ENCODE measurements around the gene SMCO2. TPM values are rescaled to one million over a fixed set of nuclear protein-coding genes. Genes with fewer than 3 reads are reported as not detected.

Gene SMCO2
- total RNA-seq, 1 donor from 2014 or later = not detected

- no peaks in the 10 kb centered on the region for H3K9me3 ChIP-seq
- no peaks in the 10 kb centered on the region for H3K4me1 ChIP-seq
- intact Hi-C loops (cut with DNase I) = no loop called here
- DNase-seq (ENCODE audit: extremely low spot score in 2 of 2) = no peak
- H3K27me3 ChIP-seq = no peaks in the 10 kb centered on the region
- no peak for TF ChIP-seq POLR2AphosphoS5 (IDR thresholded peaks at IDR 0.05; ENCODE audit: insufficient read depth in 1 of 2, low read depth in 1 of 2)
- no peak for TF ChIP-seq POLR2A (IDR thresholded peaks at IDR 0.05)
- TF ChIP-seq CTCF (IDR thresholded peaks at IDR 0.05) = no peak
- H3K36me3 ChIP-seq = no peaks in the 10 kb centered on the region
- H3K27ac ChIP-seq = no peak overlapping the region
- H3K4me3 ChIP-seq = no peak overlapping the region
Observed at GRCh38 chr12:27451036-27451825, 4.7 kb downstream of the SMCO2 start.

DNA sequence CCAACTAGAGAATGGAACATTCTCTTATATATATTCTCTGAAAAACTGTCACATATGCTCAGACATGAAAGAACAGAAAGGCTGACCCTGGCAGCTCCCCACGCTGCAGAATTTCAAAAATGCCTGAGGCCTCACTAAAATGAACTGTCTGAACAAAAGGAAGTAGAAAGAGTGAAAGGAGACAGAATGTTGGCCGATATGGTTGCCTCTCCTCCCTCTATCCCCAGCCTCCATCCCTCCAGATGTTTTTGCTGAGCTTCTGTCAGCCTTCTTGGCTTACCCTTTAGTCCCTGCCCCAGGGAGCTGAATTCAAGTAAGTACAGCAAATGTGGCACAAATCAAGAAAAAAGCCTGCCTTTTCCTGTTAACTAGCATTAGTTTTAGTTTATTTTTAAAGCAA is 6.9 kb downstream of the SMCO2 start:
- H3K27ac ChIP-seq = no peak overlapping the region
- no peaks in the 10 kb centered on the region for H3K9me3 ChIP-seq
- no peaks in the 10 kb centered on the region for H3K4me1 ChIP-seq
- intact Hi-C loops (cut with DNase I) = no loop called here
- H3K36me3 ChIP-seq = no peaks in the 10 kb centered on the region
- no peaks in the 10 kb centered on the region for H3K27me3 ChIP-seq
- no peak overlapping the region for H3K4me3 ChIP-seq
- no peak for DNase-seq (ENCODE audit: extremely low spot score in 2 of 2)
- no peak for TF ChIP-seq POLR2AphosphoS5 (IDR thresholded peaks at IDR 0.05; ENCODE audit: insufficient read depth in 1 of 2, low read depth in 1 of 2)
- TF ChIP-seq CTCF (IDR thresholded peaks at IDR 0.05) = no peak
- no peak for TF ChIP-seq POLR2A (IDR thresholded peaks at IDR 0.05)

- H3K27ac ChIP-seq = no peak overlapping the region
- no peaks in the 10 kb centered on the region for H3K9me3 ChIP-seq
- no peaks in the 10 kb centered on the region for H3K27me3 ChIP-seq
- H3K4me3 ChIP-seq = no peak overlapping the region
- intact Hi-C loops (cut with DNase I) = no loop called here
- TF ChIP-seq POLR2A (IDR thresholded peaks at IDR 0.05) (no peak), CTCF (IDR thresholded peaks at IDR 0.05) (no peak), POLR2AphosphoS5 (IDR thresholded peaks at IDR 0.05; ENCODE audit: insufficient read depth in 1 of 2, low read depth in 1 of 2) (no peak)
- no peaks in the 10 kb centered on the region for H3K4me1 ChIP-seq
- DNase-seq (ENCODE audit: extremely low spot score in 2 of 2) = no peak
- no peaks in the 10 kb centered on the region for H3K36me3 ChIP-seq
Observed at GRCh38 chr12:27455589-27455988, 9.1 kb downstream of the SMCO2 start.

GRCh38 chr12:27456618-27457017 is 10.1 kb downstream of the SMCO2 start:
- Histone ChIP-seq H3K27ac (no peak overlapping the region), H3K9me3 (no peaks in the 10 kb centered on the region), H3K4me3 (no peak overlapping the region), H3K4me1 (peaks cover 2% of the 10 kb centered on the region), H3K36me3 (no peaks in the 10 kb centered on the region), H3K27me3 (no peaks in the 10 kb centered on the region)
- DNase-seq (ENCODE audit: extremely low spot score in 2 of 2) = no peak
- intact Hi-C loops (cut with DNase I) = no loop called here
- TF ChIP-seq POLR2A (IDR thresholded peaks at IDR 0.05) (no peak), POLR2AphosphoS5 (IDR thresholded peaks at IDR 0.05; ENCODE audit: insufficient read depth in 1 of 2, low read depth in 1 of 2) (no peak), CTCF (IDR thresholded peaks at IDR 0.05) (no peak)

DNA sequence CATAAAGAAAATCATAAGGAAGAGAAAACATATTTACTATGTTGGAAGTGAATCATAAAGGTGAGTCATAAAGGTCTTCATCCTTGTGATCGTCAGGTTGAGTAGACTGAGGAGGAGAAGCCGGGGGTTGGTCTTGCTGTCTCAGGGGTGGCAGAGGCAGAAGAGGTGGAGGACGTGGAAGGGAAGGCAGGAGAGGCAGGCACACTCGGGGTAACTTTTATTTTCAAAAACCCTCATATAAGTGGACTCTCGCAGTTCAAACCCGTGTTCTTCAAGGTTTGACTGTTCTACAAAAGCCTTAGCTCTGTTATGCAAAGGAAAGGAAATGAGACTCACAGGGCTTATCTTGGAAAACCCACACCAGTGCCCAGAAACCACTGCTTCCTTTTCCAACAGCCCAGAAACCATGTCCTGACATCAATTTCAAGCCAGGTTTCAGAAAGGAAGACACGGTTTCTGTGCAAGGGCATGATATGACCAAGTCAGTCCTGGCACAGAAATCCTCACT is 14.0 kb downstream of the SMCO2 start:
- intact Hi-C loops (cut with DNase I) = no loop called here
- H3K27ac ChIP-seq = no peak overlapping the region
- peaks cover 14% of the 10 kb centered on the region for H3K4me1 ChIP-seq
- peak in 1 of 2 donors; percentile 58 for DNase-seq (ENCODE audit: extremely low spot score in 2 of 2)
- no peaks in the 10 kb centered on the region for H3K9me3 ChIP-seq
- no peak overlapping the region for H3K4me3 ChIP-seq
- H3K27me3 ChIP-seq = no peaks in the 10 kb centered on the region
- no peak for TF ChIP-seq POLR2AphosphoS5 (IDR thresholded peaks at IDR 0.05; ENCODE audit: insufficient read depth in 1 of 2, low read depth in 1 of 2)
- TF ChIP-seq CTCF (IDR thresholded peaks at IDR 0.05) = no peak
- no peak for TF ChIP-seq POLR2A (IDR thresholded peaks at IDR 0.05)
- no peaks in the 10 kb centered on the region for H3K36me3 ChIP-seq
